Tibial nerve (tissue), 4 donors: ENCODE data around the gene GUK1. TPM values are rescaled to one million over a fixed set of nuclear protein-coding genes. Genes with fewer than 3 reads are reported as not detected.

Source experiments
- DNase-seq, 2 donors: peaks; one replicate each; pipeline ENCODE4 v3.0.0-alpha.2; 2019; ENCODE audit warnings: low spot score in 2 of 2
- H3K27ac ChIP-seq, 4 donors: fragments of 200-600 bp; sonication (generic) in 3 of 4; one replicate each; pipeline ENCODE4 v1.5.1; 2017 to 2019; ENCODE audit warnings: mild to moderate bottlenecking in 1 of 4
- H3K27me3 ChIP-seq, 2 donors: fragments of 200-600 bp; sonication (generic) in 1 of 2; one replicate each; pipeline versions ENCODE4 v1.5.1 to v1.6.0; 2017 to 2019
- H3K36me3 ChIP-seq, 3 donors: fragments of 200-600 bp; sonication (generic); one replicate each; pipeline ENCODE4 v1.5.1; 2018 to 2019
- H3K4me1 ChIP-seq, 4 donors: fragments of 200-600 bp; sonication (generic) in 3 of 4; one replicate each; pipeline ENCODE4 v1.5.1; 2017 to 2019
- H3K4me3 ChIP-seq, 4 donors: fragments of 200-600 bp; sonication (generic) in 3 of 4; one replicate each; pipeline ENCODE4 v1.5.1; 2017 to 2019; ENCODE audit warnings: mild to moderate bottlenecking in 1 of 4, moderate library complexity in 1 of 4
- H3K9me3 ChIP-seq, 4 donors: fragments of 200-600 bp; sonication (generic) in 3 of 4; one replicate each; pipeline ENCODE4 v1.5.1; 2017 to 2019
- EP300 ChIP-seq, 2 donors: sonication (generic); formaldehyde crosslinking; IDR thresholded peaks; one replicate each; pipeline ENCODE4 v1.6.1; 2017; ENCODE audit warnings: antibody characterized with exemption in 2 of 2, mild to moderate bottlenecking in 1 of 2
- POLR2A ChIP-seq, 2 donors: fragments of 450-650 bp; IDR thresholded peaks; one replicate each; pipeline ENCODE4 v1.6.1; 2017; ENCODE audit warnings: antibody characterized with exemption in 2 of 2, mild to moderate bottlenecking in 2 of 2, moderate library complexity in 2 of 2
- WGBS, 2 donors: methylation state at CpG; one replicate each; pipeline ENCODE4 v1.1.5; 2018; 5-methylcytosine and 5-hydroxymethylcytosine counted together
- total RNA-seq, 4 donors: library from RNA; depleted of rRNA; stranded (reverse); fragments of >200 nt; gene quantifications; one replicate each; pipeline ENCODE4 v1.1.0, GENCODE V29; 2016
- TF ChIP-seq, protein P1 (sequence below), 5 experiments: fragments of 200-600 bp in 3 of 5; fragments of 450-650 bp in 2 of 5; sonication (generic) in 3 of 5; IDR thresholded peaks; one replicate each; pipeline ENCODE4 v1.5.1; 2016 to 2019; ENCODE audit warnings: antibody characterized with exemption in 5 of 5, mild to moderate bottlenecking in 3 of 5, moderate library complexity in 2 of 5

Gene GUK1
- total RNA-seq, 4 donors from 2014 or later, result 501 to 540 (median 510) TPM

GRCh38 chr1:228159008-228159665 is 19.1 kb downstream of the GUK1 start:
- H3K36me3 ChIP-seq, result no peaks in the 10 kb centered on the region
- no peaks in the 10 kb centered on the region for H3K9me3 ChIP-seq
- DNase-seq, result no peak
- no peak for TF ChIP-seq EP300 (IDR thresholded peaks at IDR 0.05)
- TF ChIP-seq, protein P1, sequence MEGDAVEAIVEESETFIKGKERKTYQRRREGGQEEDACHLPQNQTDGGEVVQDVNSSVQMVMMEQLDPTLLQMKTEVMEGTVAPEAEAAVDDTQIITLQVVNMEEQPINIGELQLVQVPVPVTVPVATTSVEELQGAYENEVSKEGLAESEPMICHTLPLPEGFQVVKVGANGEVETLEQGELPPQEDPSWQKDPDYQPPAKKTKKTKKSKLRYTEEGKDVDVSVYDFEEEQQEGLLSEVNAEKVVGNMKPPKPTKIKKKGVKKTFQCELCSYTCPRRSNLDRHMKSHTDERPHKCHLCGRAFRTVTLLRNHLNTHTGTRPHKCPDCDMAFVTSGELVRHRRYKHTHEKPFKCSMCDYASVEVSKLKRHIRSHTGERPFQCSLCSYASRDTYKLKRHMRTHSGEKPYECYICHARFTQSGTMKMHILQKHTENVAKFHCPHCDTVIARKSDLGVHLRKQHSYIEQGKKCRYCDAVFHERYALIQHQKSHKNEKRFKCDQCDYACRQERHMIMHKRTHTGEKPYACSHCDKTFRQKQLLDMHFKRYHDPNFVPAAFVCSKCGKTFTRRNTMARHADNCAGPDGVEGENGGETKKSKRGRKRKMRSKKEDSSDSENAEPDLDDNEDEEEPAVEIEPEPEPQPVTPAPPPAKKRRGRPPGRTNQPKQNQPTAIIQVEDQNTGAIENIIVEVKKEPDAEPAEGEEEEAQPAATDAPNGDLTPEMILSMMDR (IDR thresholded peaks at IDR 0.05), result no peak
- TF ChIP-seq POLR2A (IDR thresholded peaks at IDR 0.05), result no peak
- H3K27me3 ChIP-seq, result peaks cover 0 to 4% of the 10 kb centered on the region in 2 donors
- no peak overlapping the region for H3K27ac ChIP-seq
- peaks cover 0 to 67% (median 17%) of the 10 kb centered on the region in 4 donors for H3K4me1 ChIP-seq
- no peak overlapping the region for H3K4me3 ChIP-seq
- WGBS, 2 donors, result 82 to 83% methylated on average over 12 to 14 of the region's 14 CpGs

DNA sequence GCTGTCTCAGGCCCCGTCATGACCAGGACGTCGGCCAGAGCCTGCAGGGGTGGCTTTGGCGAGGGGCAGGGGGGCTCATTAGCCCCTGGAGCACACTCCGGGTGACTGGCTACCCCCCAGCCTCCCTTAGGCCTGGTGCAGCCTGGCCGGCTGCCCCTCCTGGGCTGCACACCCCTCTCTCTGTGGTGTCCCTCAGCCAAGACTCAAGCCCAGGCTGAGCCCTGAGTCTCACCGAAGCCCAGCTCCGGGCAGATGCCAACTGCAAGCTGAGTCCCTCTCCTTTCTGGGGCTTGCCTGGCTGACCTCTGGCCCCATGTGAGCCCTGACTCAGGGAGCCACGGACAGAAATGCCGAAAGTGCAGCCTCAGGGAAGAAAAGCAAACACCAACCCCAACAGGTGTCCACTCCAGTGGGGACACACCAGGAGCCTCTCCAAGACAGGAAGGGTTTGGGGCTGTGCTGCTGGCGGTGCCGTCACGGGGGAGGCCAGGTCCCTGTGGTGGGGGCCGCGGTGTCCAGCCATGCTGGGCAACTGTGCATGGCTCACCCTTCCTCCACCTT is 20.2 kb downstream of the GUK1 start:
- WGBS, 2 donors, result 69 to 74% methylated on average over 14 to 15 of the region's 15 CpGs
- TF ChIP-seq POLR2A (IDR thresholded peaks at IDR 0.05), result no peak
- TF ChIP-seq, protein P1 (IDR thresholded peaks at IDR 0.05), result no peak
- no peak for TF ChIP-seq EP300 (IDR thresholded peaks at IDR 0.05)
- Histone ChIP-seq H3K9me3 (no peaks in the 10 kb centered on the region), H3K27me3 (peaks cover 0 to 4% of the 10 kb centered on the region in 2 donors), H3K36me3 (no peaks in the 10 kb centered on the region), H3K4me3 (no peak overlapping the region), H3K27ac (no peak overlapping the region), H3K4me1 (peaks cover 0 to 76% (median 24%) of the 10 kb centered on the region in 4 donors)
- DNase-seq, result no peak

GRCh38 chr1:228161362-228161761 is 21.3 kb downstream of the GUK1 start:
- TF ChIP-seq EP300 (IDR thresholded peaks at IDR 0.05) (no peak), POLR2A (IDR thresholded peaks at IDR 0.05) (no peak)
- TF ChIP-seq, protein P1 (IDR thresholded peaks at IDR 0.05), result no peak
- Histone ChIP-seq H3K9me3 (no peaks in the 10 kb centered on the region), H3K4me1 (peaks cover 0 to 71% (median 24%) of the 10 kb centered on the region in 4 donors), H3K27ac (peak overlapping the region in 3 of 4 donors; percentile 32 to 100 (median 66)), H3K36me3 (no peaks in the 10 kb centered on the region), H3K27me3 (peaks cover 0 to 4% of the 10 kb centered on the region in 2 donors), H3K4me3 (no peak overlapping the region)
- DNase-seq, result no peak
- WGBS, 2 donors, result 39 to 44% methylated on average over 6 of the region's 7 CpGs

DNA sequence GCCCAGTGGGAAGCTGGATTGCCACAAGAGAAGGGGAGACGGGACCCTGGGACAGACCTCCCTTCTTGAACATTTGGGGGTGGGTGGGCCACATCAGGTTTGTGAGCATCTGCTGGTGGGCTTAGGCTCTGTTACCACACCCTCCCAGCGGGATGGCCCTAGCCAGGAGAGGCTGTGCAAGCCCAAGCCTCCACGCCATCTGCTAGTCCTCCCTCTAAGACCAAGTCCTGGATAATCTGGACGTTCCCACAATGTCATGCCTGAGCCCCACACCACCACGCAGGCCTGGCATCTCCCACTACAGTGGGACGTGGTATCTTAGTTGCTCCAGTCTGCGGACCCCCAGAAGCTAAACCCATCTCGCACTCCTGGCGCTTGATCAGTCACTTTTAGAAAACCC is 21.8 kb downstream of the GUK1 start:
- TF ChIP-seq, protein P1 (IDR thresholded peaks at IDR 0.05), result no peak
- TF ChIP-seq POLR2A (IDR thresholded peaks at IDR 0.05) (no peak), EP300 (IDR thresholded peaks at IDR 0.05) (no peak)
- Histone ChIP-seq H3K9me3 (no peaks in the 10 kb centered on the region), H3K4me3 (no peak overlapping the region), H3K27me3 (peaks cover 0 to 4% of the 10 kb centered on the region in 2 donors), H3K27ac (peak overlapping the region in 3 of 4 donors; percentile 32 to 100 (median 66)), H3K36me3 (no peaks in the 10 kb centered on the region), H3K4me1 (peaks cover 0 to 71% (median 24%) of the 10 kb centered on the region in 4 donors)
- no peak for DNase-seq
- WGBS, 2 donors, result 70% methylated on average over 9 of the region's 9 CpGs
